NCI-H2196 treated with DMSO at 0.1 percent for 48 hours (cell line): Measurements from ENCODE around the gene EDARADD.
"Not testable (repeated sequence)": the region's sequence is repeated elsewhere in the genome, so short reads cannot be mapped to it uniquely, and the experiment has no call there.

Experiments
- DNase-seq: peaks from one replicate; lab custom pipeline; 2025; ENCODE audit not compliant: unreplicated experiment; lab: John Stamatoyannopoulos, UW

Gene EDARADD

DNA sequence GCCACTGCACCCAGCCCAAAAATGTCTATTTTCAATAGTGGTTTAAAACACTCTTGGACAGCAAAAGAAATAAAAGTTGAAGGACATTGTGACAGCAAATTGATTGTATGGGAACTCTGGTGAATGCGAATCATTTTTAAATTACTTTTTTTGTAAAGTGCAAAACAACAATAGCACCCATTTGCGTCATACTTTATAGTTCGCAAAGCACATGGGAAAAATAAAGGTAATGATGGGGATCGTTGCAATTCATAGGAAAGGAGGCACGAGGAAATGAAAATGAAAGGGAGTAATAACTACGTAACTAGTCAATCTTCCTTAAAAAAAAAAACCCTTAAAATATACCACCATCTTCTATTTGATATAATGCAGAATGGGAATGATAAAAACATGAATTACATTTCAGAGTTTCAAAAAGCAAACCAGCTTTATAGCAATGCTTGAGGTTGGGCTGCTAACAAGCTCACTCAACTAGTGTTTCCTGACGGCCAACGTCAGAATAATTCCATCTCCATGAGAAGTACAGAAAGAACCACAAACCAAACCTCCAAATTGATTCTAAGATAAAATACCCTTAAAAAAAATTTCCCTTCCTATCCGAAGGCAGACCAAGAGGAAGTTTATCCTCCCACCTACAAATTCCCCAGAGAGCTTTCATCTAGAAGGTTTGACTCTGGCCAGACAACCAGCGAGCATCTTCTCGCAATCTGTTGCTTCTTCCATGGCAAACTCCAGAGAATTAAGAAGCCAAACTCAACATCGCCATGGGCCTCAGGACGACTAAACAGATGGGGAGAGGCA is at the start of gene EDARADD:
TSS of gene EDARADD (plus strand) at position 606 of the 801 bp plus-strand sequence. CDS start at position 765, 159 bp downstream.
- DNase-seq = no peak

GRCh38 chr1:236345728-236346127 is 48.4 kb upstream of the EDARADD start:
- DNase-seq = no peak

DNA sequence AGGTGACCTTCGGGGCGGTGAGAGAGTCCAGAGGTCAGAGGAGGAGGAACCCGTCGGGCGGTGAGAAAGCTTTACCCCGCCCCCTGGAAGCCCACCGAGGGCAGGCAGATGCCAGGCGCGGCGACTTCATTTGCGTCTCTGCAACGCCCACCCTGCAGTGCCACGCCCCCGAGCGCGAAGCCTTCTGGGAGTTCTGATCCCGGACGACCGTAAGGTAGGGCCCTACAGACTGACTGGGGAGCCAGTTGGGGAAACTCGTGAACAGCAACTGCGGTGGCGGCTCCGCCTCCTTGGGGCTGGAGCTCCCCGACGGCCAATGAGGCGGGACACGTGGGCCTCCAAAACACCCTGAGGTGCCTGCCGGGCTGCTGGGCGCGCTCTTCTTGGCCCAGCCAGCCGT is 46.0 kb upstream of the EDARADD start:
- DNase-seq = no peak

DNA sequence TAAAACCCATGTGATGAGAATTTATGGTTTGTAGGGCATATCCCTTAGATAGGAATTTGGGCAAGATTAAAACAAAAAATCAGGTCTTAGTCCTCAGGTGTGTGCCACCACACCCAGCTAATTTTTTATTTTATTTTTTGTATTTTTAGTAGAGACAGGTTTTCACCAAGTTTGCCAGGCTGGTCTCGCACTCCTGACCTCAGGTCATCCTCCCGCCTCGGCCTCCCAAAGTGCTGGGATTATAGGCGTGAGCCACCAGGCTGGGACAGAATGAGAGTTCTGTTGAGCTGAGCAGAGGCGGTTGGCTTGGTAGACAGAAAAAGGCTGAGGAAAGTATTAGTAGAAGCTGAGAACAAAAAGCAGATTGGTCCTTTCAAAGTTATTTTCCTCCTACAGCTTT is 43.8 kb upstream of the EDARADD start:
- no peak for DNase-seq

DNA sequence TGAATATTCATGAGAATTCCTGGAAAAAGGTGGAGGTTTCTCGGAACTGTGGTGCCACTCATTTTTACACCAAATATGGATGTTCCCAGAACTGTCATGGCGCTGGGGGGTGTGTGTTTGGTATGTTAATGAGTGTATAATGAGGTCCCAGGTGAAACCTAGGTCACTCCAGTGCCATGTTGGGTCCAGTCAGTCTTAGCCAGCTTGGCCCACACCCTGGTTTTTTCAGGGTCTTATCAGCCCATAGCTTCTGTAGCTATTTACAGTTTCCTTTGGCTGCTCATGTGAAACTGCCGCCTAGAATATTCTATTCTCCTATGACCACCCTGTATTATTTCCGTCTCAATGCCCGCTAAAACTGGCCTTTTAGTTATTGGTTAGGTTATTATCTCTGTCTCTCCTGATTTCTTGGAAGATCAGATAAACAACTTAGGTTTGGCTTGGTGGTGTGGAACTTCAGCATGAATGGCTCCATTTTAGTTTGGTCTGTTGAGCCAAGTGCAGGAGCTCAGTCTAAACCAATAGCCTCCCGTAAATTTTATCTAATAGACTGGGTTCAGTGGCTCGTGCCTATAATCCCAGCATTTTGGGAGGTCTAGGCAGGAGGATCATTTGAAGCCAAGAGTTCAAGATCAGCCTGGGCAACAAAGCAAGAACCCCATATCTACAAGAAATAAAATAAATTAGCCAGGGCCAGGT is 42.1 kb upstream of the EDARADD start:
- no peak for DNase-seq

- DNase-seq = not testable (repeated sequence)
Measured at GRCh38 chr1:236352747-236353146, 41.3 kb upstream of the EDARADD start.

- DNase-seq = no peak
Measured at GRCh38 chr1:236353813-236354212, 40.3 kb upstream of the EDARADD start.

GRCh38 chr1:236354330-236355147 is 39.5 kb upstream of the EDARADD start:
- no peak for DNase-seq

- no peak for DNase-seq
Measured at GRCh38 chr1:236356141-236356540, 37.9 kb upstream of the EDARADD start.

GRCh38 chr1:236361909-236362590 is 32.0 kb upstream of the EDARADD start:
- DNase-seq = no peak

DNA sequence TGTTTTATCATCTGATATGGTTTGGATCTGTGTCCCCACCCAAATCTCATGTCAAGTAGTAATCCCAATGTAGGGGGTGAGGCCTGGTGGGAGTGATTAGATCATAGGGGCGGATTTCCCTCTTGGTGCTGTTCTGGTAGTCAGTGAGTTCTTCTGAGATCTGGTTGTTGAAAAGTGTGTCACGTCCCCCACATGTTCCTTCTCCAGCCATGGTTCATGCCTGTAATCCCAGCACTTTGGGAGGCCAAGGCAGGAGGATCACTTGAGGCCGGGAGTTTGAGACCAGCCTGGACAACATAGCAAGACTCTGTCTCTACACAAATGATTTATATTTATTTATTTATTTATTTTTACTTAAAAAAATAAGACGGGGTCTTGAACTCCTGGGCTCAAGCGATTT is 30.8 kb upstream of the EDARADD start:
- no peak for DNase-seq

DNA sequence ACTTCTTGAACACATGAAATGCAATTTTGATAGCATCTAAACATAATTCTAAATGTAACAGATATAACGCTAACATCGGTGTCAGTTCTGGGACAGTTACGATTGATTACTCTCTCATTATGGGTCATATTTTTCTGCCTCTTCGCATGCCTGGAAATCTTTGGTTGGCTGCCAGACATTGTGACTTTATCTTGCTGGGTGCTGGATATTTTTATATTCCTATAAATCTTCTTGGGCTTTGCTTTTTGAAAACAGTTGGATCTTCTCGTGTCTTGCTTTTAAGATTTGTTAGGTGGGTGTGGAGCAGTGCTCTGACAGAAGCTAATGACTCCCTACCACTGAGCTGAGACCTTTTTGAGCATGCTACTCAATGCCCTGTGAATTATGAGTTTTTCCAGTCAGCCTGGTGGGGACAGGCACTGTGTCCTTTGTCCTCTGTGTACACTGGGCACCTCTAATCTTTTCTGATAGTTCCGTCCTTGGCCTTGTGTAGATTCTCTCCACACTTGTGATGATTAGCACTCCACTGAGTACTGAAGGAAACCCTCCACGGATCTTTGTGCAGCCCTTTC is 28.0 kb upstream of the EDARADD start:
- DNase-seq = no peak

- not testable (repeated sequence) for DNase-seq
Measured at GRCh38 chr1:236366681-236367080, 27.4 kb upstream of the EDARADD start.

DNA sequence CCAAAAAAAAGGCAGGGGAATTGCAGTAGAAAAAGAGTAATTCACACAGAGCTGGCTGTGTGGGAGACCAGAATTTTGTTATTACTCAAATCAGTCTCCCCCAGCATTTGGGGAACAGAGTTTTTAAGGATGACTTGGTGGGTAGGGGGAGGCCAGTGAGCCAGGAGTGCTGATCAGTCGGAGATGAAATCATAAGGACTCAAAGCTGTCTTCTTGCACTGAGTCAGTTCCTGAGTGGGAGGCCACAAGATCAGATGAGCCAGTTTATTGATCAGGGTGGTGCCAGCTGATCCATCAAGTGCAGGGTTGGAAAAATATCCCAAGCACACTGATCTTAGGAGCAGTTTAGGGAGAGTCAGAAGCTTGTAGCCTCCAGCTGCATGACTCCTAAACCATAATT is 23.7 kb upstream of the EDARADD start:
- no peak for DNase-seq

GRCh38 chr1:236371083-236371482 is 23.0 kb upstream of the EDARADD start:
- no peak for DNase-seq

GRCh38 chr1:236377832-236378535 is 16.1 kb upstream of the EDARADD start:
- DNase-seq = no peak

DNA sequence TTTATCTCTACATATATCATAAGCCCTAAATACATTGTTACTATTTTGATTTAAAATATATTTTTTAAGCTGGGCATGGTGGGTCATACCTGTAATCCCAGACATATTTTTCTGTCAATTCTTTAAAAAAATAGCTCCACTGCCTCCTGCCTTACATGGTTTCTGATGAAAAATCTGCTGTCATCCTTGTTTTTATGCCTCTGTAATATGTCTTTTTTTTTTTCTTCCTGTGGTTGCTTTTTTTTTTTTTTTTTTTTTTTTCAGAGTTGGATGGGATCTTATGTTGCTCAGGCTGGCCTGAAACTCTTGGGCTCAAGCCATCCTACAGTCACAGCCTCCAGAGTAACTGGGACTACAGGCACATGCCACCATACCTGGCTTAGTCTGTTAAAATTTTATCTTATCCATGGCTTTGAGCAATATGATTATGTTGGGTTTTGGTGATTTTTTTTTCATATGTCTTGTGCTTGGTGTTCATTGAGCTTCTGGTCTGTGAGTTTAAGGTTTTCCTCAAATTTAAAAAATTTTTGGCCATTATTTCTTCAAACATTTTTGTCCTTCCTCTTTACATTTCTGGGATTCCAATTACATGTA is 12.4 kb upstream of the EDARADD start:
- no peak for DNase-seq

DNA sequence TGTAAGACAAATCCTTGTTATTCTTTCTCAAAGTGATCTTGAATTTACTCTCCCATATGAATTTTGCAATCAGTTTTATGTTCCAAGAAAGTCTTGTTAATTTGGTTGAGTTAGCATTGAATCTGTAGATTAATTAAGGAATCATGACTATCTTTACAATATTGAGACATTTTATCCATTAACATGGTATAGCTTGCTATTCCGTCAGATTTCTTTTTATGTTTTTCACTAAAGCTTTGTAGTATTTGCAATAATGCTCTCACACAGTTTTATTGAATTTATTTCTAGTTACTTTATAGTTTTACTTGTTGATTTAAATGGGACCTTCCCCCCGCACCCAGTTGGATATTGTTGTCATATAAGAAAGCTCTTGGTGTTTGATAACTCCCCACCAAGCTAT is 5.8 kb upstream of the EDARADD start:
- DNase-seq = no peak

GRCh38 chr1:236389253-236389652 is 4.8 kb upstream of the EDARADD start:
- DNase-seq = no peak

DNA sequence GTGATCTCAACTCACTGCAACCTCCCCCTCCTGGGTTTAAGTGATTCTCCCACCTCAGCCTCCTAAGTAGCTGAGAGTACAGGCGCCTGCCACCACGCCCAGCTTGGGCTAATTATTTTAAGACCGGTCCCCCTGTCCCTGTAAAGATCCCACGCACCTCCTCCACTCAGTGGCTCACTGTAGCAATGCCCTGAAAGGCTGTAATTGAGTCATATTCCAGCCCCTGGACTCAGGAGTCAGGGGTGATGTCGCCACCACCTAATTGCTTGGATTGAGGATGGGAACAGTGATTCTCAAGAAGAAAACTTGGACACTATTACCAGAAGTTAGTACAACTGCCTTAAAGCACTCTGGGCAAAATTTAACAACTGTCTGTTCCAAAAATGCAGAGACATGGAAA is 3.1 kb upstream of the EDARADD start:
- no peak for DNase-seq
